HepG2 (cell line): ENCODE data around the gene ALG8. TPM values are rescaled to one million over a fixed set of nuclear protein-coding genes. Genes with fewer than 3 reads are reported as not detected.

ENCODE experiments used
- ARID4A ChIP-seq: sonication (generic); formaldehyde crosslinking; IDR thresholded peaks from 2 replicates; pipeline ENCODE4 v1.5.0; 2020; ENCODE audit warnings: mild to moderate bottlenecking, missing genetic modification reagents, borderline replicate concordance
- BATF2 ChIP-seq: sonication (generic); formaldehyde crosslinking; IDR thresholded peaks from 2 replicates; pipeline ENCODE4 v1.8.0; 2022; ENCODE audit warnings: mild to moderate bottlenecking, missing genetic modification reagents, moderate library complexity
- EEA1 ChIP-seq: sonication (generic); formaldehyde crosslinking; IDR thresholded peaks from 2 replicates; pipeline ENCODE4 v1.5.1; 2020; ENCODE audit warnings: mild to moderate bottlenecking, missing genetic modification reagents, borderline replicate concordance
- GMEB1 ChIP-seq: sonication (generic); formaldehyde crosslinking; IDR thresholded peaks from 2 replicates; pipeline ENCODE4 v1.5.1; 2020; ENCODE audit warnings: missing genetic modification reagents, mild to moderate bottlenecking, borderline replicate concordance
- HOXA3 ChIP-seq: sonication (generic); formaldehyde crosslinking; IDR thresholded peaks from 2 replicates; pipeline ENCODE4 v1.5.0; 2020; ENCODE audit warnings: missing genetic modification reagents
- IKZF5 ChIP-seq: IDR thresholded peaks from 2 replicates; pipeline ENCODE4 v1.6.1; 2018; ENCODE audit warnings: missing genetic modification reagents, mild to moderate bottlenecking, missing compliant biosample characterization
- KDM5B ChIP-seq: sonication (generic); formaldehyde crosslinking; IDR thresholded peaks from 2 replicates; pipeline ENCODE4 v1.4.0; 2020; ENCODE audit warnings: missing genetic modification reagents, mild to moderate bottlenecking, borderline replicate concordance
- PPARG ChIP-seq: conservative IDR thresholded peaks from 2 replicates; pipeline ENCODE4 v1.6.1; 2016; ENCODE audit warnings: missing biosample characterization, missing genetic modification reagents
- RBM39 ChIP-seq: fragments of 200-400 bp; formaldehyde crosslinking; IDR thresholded peaks from one replicate; pipeline ENCODE4 v1.6.1; 2018; ENCODE audit warnings: antibody characterized with exemption, mild to moderate bottlenecking, low read depth, low read length; ENCODE audit not compliant: poor library complexity, severe bottlenecking
- SMARCE1 ChIP-seq: fragments of 450-650 bp; IDR thresholded peaks from 2 replicates; pipeline ENCODE4 v1.6.1; 2017; ENCODE audit warnings: borderline replicate concordance
- YEATS4 ChIP-seq: sonication (generic); formaldehyde crosslinking; IDR thresholded peaks from 2 replicates; pipeline ENCODE4 v1.4.0; 2020; ENCODE audit warnings: missing genetic modification reagents, borderline replicate concordance
- ZNF224 ChIP-seq: sonication (generic); formaldehyde crosslinking; IDR thresholded peaks from 2 replicates; pipeline ENCODE4 v1.5.0; 2020; ENCODE audit warnings: mild to moderate bottlenecking, missing genetic modification reagents
- ZNF317 ChIP-seq: sonication (generic); formaldehyde crosslinking; IDR thresholded peaks from 2 replicates; pipeline ENCODE4 v1.5.0; 2020; ENCODE audit warnings: mild to moderate bottlenecking, missing genetic modification reagents
- ZNF589 ChIP-seq: sonication (generic); formaldehyde crosslinking; conservative IDR thresholded peaks from 2 replicates; pipeline ENCODE4 v1.8.0; 2022; ENCODE audit warnings: mild to moderate bottlenecking, moderate library complexity, missing genetic modification reagents
- ZNF629 ChIP-seq: sonication (generic); formaldehyde crosslinking; conservative IDR thresholded peaks from 2 replicates; pipeline ENCODE4 v1.5.0; 2020; ENCODE audit warnings: missing genetic modification reagents
- ZNF710 ChIP-seq: sonication (generic); formaldehyde crosslinking; IDR thresholded peaks from 2 replicates; pipeline ENCODE4 v1.5.0; 2020; ENCODE audit warnings: mild to moderate bottlenecking, missing genetic modification reagents, borderline replicate concordance
- polyA plus RNA-seq, 8 experiments: library from polyadenylated mRNA; depleted of rRNA in 3 of 8; stranded (reverse) in 7 of 8; unstranded in 1 of 8; fragments of >200 nt; fragmentation: Illumina TruSeq in 4 of 8; extraction: Trizol in 4 of 8; gene quantifications; 2 replicates each; pipeline versions ENCODE4 v1.2.1 to v1.2.3, GENCODE V29; 2011 to 2016; ENCODE audit warnings: low read depth in 4 of 8, missing spikeins in 1 of 8, mixed read lengths in 1 of 8; ENCODE audit not compliant: insufficient read depth in 1 of 8
- total RNA-seq, 5 experiments: library from RNA; depleted of rRNA; stranded (reverse); fragments of >200 nt; fragmentation: Illumina TruSeq; extraction: Trizol; gene quantifications; 2 replicates each; pipeline ENCODE4 v1.2.3, GENCODE V29; 2016; ENCODE audit warnings: low read depth in 1 of 5

ALG8 gene
- total and polyA plus RNA-seq, 2 of the 13 experiments (the other 11 are each of a cell fraction or from before 2014, with no cell fraction given), result 75.8 to 88.0 TPM

GRCh38 chr11:78188286-78189173, 49.1 kb upstream of the ALG8 start, which contains the start of the genes KCTD21 and USP35 (continued):
- TF ChIP-seq ZNF317 (peak; percentile 66), ZNF629 (CRISPR knock-in tag) (peak; percentile 100), RBM39 (peak; percentile 96), ZNF710 (peak; percentile 18; the same call in 1 of the 2 replicates), IKZF5 (CRISPR knock-in tag) (0 out of 2 replicates have a peak, but pooled peaks have one; percentile 55), KDM5B (CRISPR knock-in tag) (peak; percentile 73; the same call in 1 of the 2 replicates), HOXA3 (CRISPR knock-in tag) (peak; percentile 48; the same call in 1 of the 2 replicates), SMARCE1 (no peak), ZNF224 (CRISPR knock-in tag) (peak; percentile 81; the same call in 1 of the 2 replicates), BATF2 (CRISPR knock-in tag) (no peak), ARID4A (peak; percentile 87), PPARG (CRISPR knock-in tag) (peak; percentile 78), GMEB1 (CRISPR knock-in tag) (peak; percentile 88), ZNF589 (CRISPR knock-in tag) (no peak; the same call in 1 of the 2 replicates), YEATS4 (CRISPR knock-in tag) (peak; percentile 15; the same call in 1 of the 2 replicates), EEA1 (no peak; the same call in 1 of the 2 replicates)
